K562 (cell line): ENCODE data around the gene GRAMD1B. TPM values are rescaled to one million over a fixed set of nuclear protein-coding genes. Genes with fewer than 3 reads are reported as not detected.
A peak's percentile ranks its signal among the peaks of the same experiment; 100 is the strongest.

Experiments used
- ATAC-seq: fragments of 200-7000 bp; cut with Tn5 transposase; 3 replicates; pipeline ENCODE4 v1.9.1; 2020; ENCODE audit warnings: moderate library complexity
- BruUV-seq: library from RNA; stranded (reverse); fragments of 400-500 nt; replicated peaks from 2 replicates; lab custom pipeline; 2021; lab: Mats Ljungman, UMichigan
- CTCF ChIA-PET: fragments of 300-600 bp; formaldehyde crosslinking; extraction: SDS; loops from one replicate; lab custom pipeline; 2021; ENCODE audit warnings: low intra/inter-chr PET ratio; lab: Yijun Ruan, JAX
- POLR2A ChIA-PET: fragments of 300-600, 350-650 bp; sonication (Branson Sonifier 250); formaldehyde crosslinking; extraction: SDS; loops from one replicate; lab custom pipeline; 2021; ENCODE audit warnings: antibody characterized with exemption, inconsistent platforms; lab: Yijun Ruan, JAX
- DNase-seq, 4 experiments: peaks; one replicate each; pipeline versions ENCODE4 v3.0.0 to v3.0.0-alpha.2; 2011 to 2018; ENCODE audit warnings: low spot score in 3 of 4, mixed read lengths in 3 of 4; ENCODE audit errors: extremely low read depth in 1 of 4
- FAIRE-seq: peaks from 2 replicates; lab custom pipeline; 2011; peaks lifted over from hg19 to GRCh38; lab: Jason Lieb, UNC
- H2AFZ ChIP-seq: 2 replicates; pipeline ENCODE4 v1.6.0; 2011; ENCODE audit warnings: low read depth, low read length, control low read depth, inconsistent platforms
- H3K27ac ChIP-seq: fragments of 200-600 bp; 3 replicates; pipeline ENCODE4 v1.8.0; 2011; ENCODE audit warnings: low read depth, mild to moderate bottlenecking, control low read depth, inconsistent platforms, low read length, moderate library complexity, mixed read lengths; ENCODE audit errors: extremely low read depth
- H3K27me3 ChIP-seq, 2 experiments: fragments of 300-600 bp in 1 of 2; 2 replicates in 1 of 2; 3 replicates in 1 of 2; pipeline versions ENCODE4 v1.6.0 to v1.8.0; 2011; ENCODE audit warnings: inconsistent platforms in 2 of 2, low read length in 2 of 2, mild to moderate bottlenecking in 1 of 2, mixed read lengths in 1 of 2, moderate library complexity in 1 of 2; ENCODE audit not compliant: control insufficient read depth in 2 of 2, insufficient read depth in 2 of 2
- H3K36me3 ChIP-seq: fragments of 300-600 bp; 3 replicates; pipeline ENCODE4 v1.8.0; 2011; ENCODE audit warnings: mild to moderate bottlenecking, low read length, inconsistent platforms; ENCODE audit not compliant: control insufficient read depth, insufficient read depth
- H3K4me1 ChIP-seq, 2 experiments: fragments of 200-600 bp in 1 of 2; replicated peaks in 1 of 2; 2 replicates in 1 of 2; 3 replicates in 1 of 2; pipeline versions ENCODE4 v1.5.1 to v1.8.0; 2011; ENCODE audit warnings: inconsistent platforms in 2 of 2, low read length in 2 of 2, mild to moderate bottlenecking in 1 of 2, mixed read lengths in 1 of 2, moderate library complexity in 1 of 2; ENCODE audit not compliant: control insufficient read depth in 2 of 2, insufficient read depth in 2 of 2
- H3K4me2 ChIP-seq: 2 replicates; pipeline ENCODE4 v1.6.1; 2011; ENCODE audit warnings: low read length, control low read depth, inconsistent platforms, mixed read lengths; ENCODE audit not compliant: insufficient read depth
- H3K4me3 ChIP-seq: fragments of 200-600 bp; sonication (generic), shearing (Covaris generic); 2 replicates; pipeline ENCODE4 v1.5.1; 2016; ENCODE audit warnings: control low read depth, inconsistent platforms
- H3K79me2 ChIP-seq: fragments of 200-600 bp; 3 replicates; pipeline ENCODE4 v1.8.0; 2011; ENCODE audit warnings: low read length, inconsistent platforms; ENCODE audit not compliant: control insufficient read depth, insufficient read depth
- H3K9ac ChIP-seq, 2 experiments: 2 replicates each; pipeline versions ENCODE4 v1.6.0 to v1.6.1; 2011; ENCODE audit warnings: low read depth in 2 of 2, low read length in 2 of 2, control low read depth in 1 of 2, inconsistent platforms in 1 of 2, mild to moderate bottlenecking in 1 of 2, mixed read lengths in 1 of 2; ENCODE audit not compliant: insufficient read depth in 1 of 2
- H3K9me1 ChIP-seq: one replicate; pipeline ENCODE4 v1.6.0; 2011; ENCODE audit warnings: inconsistent platforms, mild to moderate bottlenecking, low read length, moderate library complexity; ENCODE audit not compliant: control insufficient read depth, insufficient read depth
- H3K9me3 ChIP-seq: replicated peaks from 2 replicates; pipeline ENCODE4 v1.5.1; 2011; ENCODE audit warnings: low read depth, low read length, inconsistent platforms; ENCODE audit not compliant: control insufficient read depth, insufficient read depth
- H4K20me1 ChIP-seq: replicated peaks from 2 replicates; pipeline ENCODE4 v1.6.1; 2011; ENCODE audit warnings: low read length, inconsistent platforms, mixed read lengths; ENCODE audit not compliant: control insufficient read depth, insufficient read depth
- CTBP1 ChIP-seq: fragments of 450-650 bp; IDR thresholded peaks from 2 replicates; pipeline ENCODE4 v1.6.1; 2016; ENCODE audit warnings: borderline replicate concordance
- DLX4 ChIP-seq: fragments of 250-450 bp; sonication (Bioruptor Pico); IDR thresholded peaks from 2 replicates; pipeline ENCODE4 v1.6.1; 2021; ENCODE audit warnings: mild to moderate bottlenecking
- FOXA1 ChIP-seq: fragments of 450-650 bp; IDR thresholded peaks from 2 replicates; pipeline ENCODE4 v1.6.1; 2016; ENCODE audit warnings: mild to moderate bottlenecking, borderline replicate concordance
- FUS ChIP-seq: fragments of 200-400 bp; formaldehyde crosslinking; optimal IDR thresholded peaks from 2 replicates; pipeline ENCODE3; 2017; ENCODE audit warnings: low read depth, low read length
- HDAC2 ChIP-seq: fragments of 450-650 bp; IDR thresholded peaks from 2 replicates; pipeline ENCODE4 v1.6.1; 2016; ENCODE audit warnings: mild to moderate bottlenecking
- HIVEP1 ChIP-seq: fragments of 250-450 bp; sonication (Bioruptor Pico); IDR thresholded peaks from 2 replicates; pipeline ENCODE4 v1.4.0; 2020; ENCODE audit warnings: mild to moderate bottlenecking
- HOXB6 ChIP-seq: fragments of 250-450 bp; sonication (Bioruptor Pico); IDR thresholded peaks from 2 replicates; pipeline ENCODE4 v1.5.1; 2022; ENCODE audit warnings: mild to moderate bottlenecking, borderline replicate concordance
- ILK ChIP-seq: fragments of 450-650 bp; IDR thresholded peaks from 2 replicates; pipeline ENCODE4 v1.6.1; 2016; ENCODE audit warnings: missing genetic modification characterization, low read depth, mild to moderate bottlenecking, missing compliant biosample characterization, moderate library complexity, borderline replicate concordance
- KDM4B ChIP-seq, 2 experiments: fragments of 450-650 bp in 1 of 2; sonication (generic) in 1 of 2; IDR thresholded peaks; 2 replicates each; pipeline ENCODE4 v1.6.1; 2016 to 2017; ENCODE audit warnings: borderline replicate concordance in 2 of 2, antibody characterized with exemption in 1 of 2, low read depth in 1 of 2, mild to moderate bottlenecking in 1 of 2
- MLX ChIP-seq, 2 experiments: fragments of 450-650 bp in 1 of 2; sonication (generic) in 1 of 2; formaldehyde crosslinking; conservative IDR thresholded peaks; 2 replicates each; pipeline versions ENCODE4 v1.4.0 to v1.8.1; 2020 to 2022; ENCODE audit warnings: mild to moderate bottlenecking in 1 of 2, missing genetic modification reagents in 1 of 2
- NR2C1 ChIP-seq, 2 experiments: fragments of 450-650 bp; IDR thresholded peaks; 2 replicates each; pipeline ENCODE4 v1.6.1; 2017; ENCODE audit warnings: mild to moderate bottlenecking in 2 of 2, antibody characterized with exemption in 1 of 2, inconsistent platforms in 1 of 2, missing compliant biosample characterization in 1 of 2, missing genetic modification characterization in 1 of 2
- PPARD ChIP-seq: fragments of 250-450 bp; sonication (Bioruptor Pico); IDR thresholded peaks from 2 replicates; pipeline ENCODE4 v1.8.0; 2022; ENCODE audit warnings: inconsistent platforms, mild to moderate bottlenecking, moderate library complexity
- SMAD2 ChIP-seq: fragments of 150-350 bp; IDR thresholded peaks from 2 replicates; pipeline ENCODE4 v1.6.1; 2014; ENCODE audit warnings: low read depth, mild to moderate bottlenecking, low read length
- TBP ChIP-seq: optimal IDR thresholded peaks from 2 replicates; pipeline ENCODE3; 2011; ENCODE audit warnings: low read depth, low read length, improper control_type of control experiment
- ZNF764 ChIP-seq: fragments of 250-450 bp; sonication (Bioruptor Pico); IDR thresholded peaks from 2 replicates; pipeline ENCODE4 v1.4.0; 2020; ENCODE audit warnings: low read depth, mild to moderate bottlenecking, moderate library complexity
- WGBS: fragments of 100-300 bp; shearing (Covaris generic); methylation state at CpG from one replicate; pipeline ENCODE4 v1.1.6; 2016; ENCODE audit warnings: low coverage, mixed read lengths; ENCODE audit not compliant: insufficient coverage; ENCODE audit errors: missing lambda C conversion rate; 5-methylcytosine and 5-hydroxymethylcytosine counted together
- in situ Hi-C: fragments of 300-500 bp; cut with MboI; formaldehyde crosslinking; loops from 4 replicates; pipeline ENCODE4 v1.15.0; 2018; ENCODE audit warnings: inconsistent platforms, mixed read lengths
- intact Hi-C: fragments of 100-400 bp; cut with micrococcal nuclease; formaldehyde crosslinking; loops from 2 replicates; pipeline ENCODE4 v1.14.2; 2022
- polyA plus RNA-seq, 8 experiments: library from polyadenylated mRNA; depleted of rRNA in 4 of 8; stranded (reverse) in 5 of 8; unstranded in 3 of 8; fragments of >200 nt; fragmentation: Nextera tagmentation in 2 of 8; fragmentation: Illumina TruSeq in 1 of 8; extraction: Ambion mirVana in 2 of 8; extraction: Trizol in 1 of 8; gene quantifications; 2 replicates each; pipeline versions ENCODE4 v1.2.1 to v1.2.3, GENCODE V29; 2011 to 2014; ENCODE audit warnings: inconsistent platforms in 1 of 8, missing spikeins in 1 of 8
- total RNA-seq, 7 experiments: library from RNA; depleted of rRNA in 6 of 7; stranded (reverse); fragments of >200 nt in 6 of 7; fragmentation: Illumina TruSeq in 2 of 7; extraction: Trizol in 2 of 7; gene quantifications; 2 replicates each; pipeline versions ENCODE4 v1.2.1 to v1.2.3, GENCODE V29; 2011 to 2021; ENCODE audit warnings: low replicate concordance in 1 of 7

The GRAMD1B gene
- total and polyA plus RNA-seq, 9 of the 15 experiments (the other 6 are each of a cell fraction or from before 2014, with no cell fraction given): 0.31 TPM; not detected in 8

GRCh38 chr11:123590296-123590912, 160.3 kb downstream of the GRAMD1B start:
- no peaks in the 10 kb centered on the region for H3K36me3 ChIP-seq
- TF ChIP-seq FOXA1: no peak
- no peak for TF ChIP-seq SMAD2
- no peak overlapping the region for H3K4me2 ChIP-seq
- H4K20me1 ChIP-seq: 0 out of 2 replicates have a peak, but pooled peaks cover 5% of the 10 kb centered on the region
- H3K9me3 ChIP-seq: no peaks in the 10 kb centered on the region
- H3K79me2 ChIP-seq: no peaks in the 10 kb centered on the region
- DNase-seq (no peak), FAIRE-seq (no peak), ATAC-seq (no peak)
- in situ Hi-C loops: no loop called here
- peaks cover 2 to 68% of the 10 kb centered on the region in 2 experiments; a peak in 4 of 5 replicates for H3K27me3 ChIP-seq
- ChIA-PET CTCF (no interaction called here), POLR2A (no interaction called here)
- H3K27ac ChIP-seq: no peak overlapping the region
- H3K4me3 ChIP-seq: no peak overlapping the region
- intact Hi-C loops: no loop called here
- no peak overlapping the region for H2AFZ ChIP-seq
- WGBS: 0% methylated on average over 11 of the region's 11 CpGs
- H3K4me1 ChIP-seq: no peaks in the 10 kb centered on the region
- peak overlapping the region in 1 of 2 experiments; percentile 35; a peak in 1 of 4 replicates for H3K9ac ChIP-seq
- no peaks in the 10 kb centered on the region for H3K9me1 ChIP-seq
- BruUV-seq: no TSS peak

- H3K36me3 ChIP-seq: no peaks in the 10 kb centered on the region
- H3K4me1 ChIP-seq: no peaks in the 10 kb centered on the region
- no peak overlapping the region for H3K9ac ChIP-seq
- CTCF ChIA-PET: no interaction called here
- H3K4me3 ChIP-seq: no peak overlapping the region
- in situ Hi-C loops: no loop called here
- intact Hi-C loops: no loop called here
- H3K4me2 ChIP-seq: no peak overlapping the region
- H3K79me2 ChIP-seq: no peaks in the 10 kb centered on the region
- ATAC-seq (no peak), DNase-seq (no peak), FAIRE-seq (no peak)
- 0 out of 2 replicates have a peak, but pooled peaks cover 5% of the 10 kb centered on the region for H4K20me1 ChIP-seq
- no peaks in the 10 kb centered on the region for H3K9me3 ChIP-seq
- no TSS peak for BruUV-seq
- POLR2A ChIA-PET: interaction anchor here (0.7 kb wide), 1 partner anchor 19 kb away, joined by 3 read pairs; no protein-coding TSS in a partner anchor
- 0% methylated on average over 6 of the region's 6 CpGs for WGBS
- H3K27ac ChIP-seq: no peak overlapping the region
- peaks cover 2 to 56% of the 10 kb centered on the region in 2 experiments; a peak in 3 of 5 replicates for H3K27me3 ChIP-seq
- H3K9me1 ChIP-seq: no peaks in the 10 kb centered on the region
- no peak overlapping the region for H2AFZ ChIP-seq
- no peak for TF ChIP-seq NR2C1 (IDR thresholded peaks at IDR 0.05)
- no peak for TF ChIP-seq NR2C1 (tag; IDR thresholded peaks at IDR 0.05)
- no peak for TF ChIP-seq MLX (CRISPR knock-in tag; conservative IDR thresholded peaks at IDR 0.05)
- no peak for TF ChIP-seq KDM4B (IDR thresholded peaks at IDR 0.05; ENCODE audit: borderline replicate concordance in 2 of 2, low read depth in 1 of 2)
- no peak for TF ChIP-seq CTBP1
- TF ChIP-seq PPARD (CRISPR knock-in tag): no peak
- TF ChIP-seq HDAC2: no peak
- TF ChIP-seq FUS: no peak
- TF ChIP-seq HOXB6 (CRISPR knock-in tag): no peak
- TF ChIP-seq HIVEP1: no peak
- no peak for TF ChIP-seq TBP
- no peak for TF ChIP-seq FOXA1
- no peak for TF ChIP-seq DLX4
- TF ChIP-seq ILK: no peak
- TF ChIP-seq ZNF764 (CRISPR knock-in tag): no peak
Observed at GRCh38 chr11:123593570-123593969, 163.5 kb downstream of the GRAMD1B start.
